KMS-11 (cell line): ENCODE measurements around the gene NUAK2.

Source experiments
- H2AFZ ChIP-seq: fragments of 200-600 bp; sonication (generic); 2 replicates; pipeline ENCODE4 v1.6.1; 2016; ENCODE audit warnings: antibody characterized with exemption, mixed run types, low read depth
- H3K27ac ChIP-seq: fragments of 200-600 bp; sonication (generic); 2 replicates; pipeline ENCODE4 v1.6.1; 2016; ENCODE audit warnings: mild to moderate bottlenecking, mixed run types
- H3K27me3 ChIP-seq: fragments of 200-600 bp; sonication (generic); 2 replicates; pipeline ENCODE4 v1.6.1; 2017; ENCODE audit warnings: mild to moderate bottlenecking, low read depth, mixed run types, moderate library complexity; ENCODE audit not compliant: insufficient read depth
- H3K36me3 ChIP-seq: fragments of 200-600 bp; sonication (generic); 2 replicates; pipeline ENCODE4 v1.6.1; 2017; ENCODE audit warnings: mild to moderate bottlenecking, mixed run types; ENCODE audit not compliant: insufficient read depth
- H3K4me1 ChIP-seq: fragments of 200-600 bp; sonication (generic); 2 replicates; pipeline ENCODE4 v1.6.1; 2016; ENCODE audit warnings: mild to moderate bottlenecking, low read depth, mixed run types; ENCODE audit not compliant: poor library complexity, severe bottlenecking
- H3K4me2 ChIP-seq: fragments of 200-600 bp; sonication (generic); 2 replicates; pipeline ENCODE4 v1.7.0; 2016; ENCODE audit warnings: mild to moderate bottlenecking, mixed run types
- H3K4me3 ChIP-seq: fragments of 200-600 bp; sonication (generic); IDR thresholded peaks from 2 replicates; pipeline ENCODE4 v1.6.1; 2017; ENCODE audit warnings: low read depth, low read length, mixed read lengths; ENCODE audit not compliant: insufficient read depth
- H3K79me2 ChIP-seq: fragments of 200-600 bp; sonication (generic); 2 replicates; pipeline ENCODE4 v1.6.1; 2016; ENCODE audit warnings: low read depth, mixed run types; ENCODE audit not compliant: insufficient read depth
- H3K9ac ChIP-seq: fragments of 200-600 bp; sonication (generic); 2 replicates; pipeline ENCODE4 v1.6.1; 2016; ENCODE audit warnings: mild to moderate bottlenecking, mixed run types
- H4K20me1 ChIP-seq: fragments of 200-600 bp; sonication (generic); 2 replicates; pipeline ENCODE4 v1.6.1; 2016; ENCODE audit warnings: mild to moderate bottlenecking, mixed run types; ENCODE audit not compliant: insufficient read depth
- CTCF ChIP-seq: fragments of 200-600 bp; sonication (generic); conservative IDR thresholded peaks from 2 replicates; pipeline ENCODE4 v1.6.1; 2017; ENCODE audit warnings: low read depth, mild to moderate bottlenecking, antibody characterized with exemption, low read length, moderate library complexity, mixed read lengths

Gene NUAK2

GRCh38 chr1:205312866-205313562 is 8.5 kb downstream of the NUAK2 start:
- no peaks in the 10 kb centered on the region for H4K20me1 ChIP-seq
- H3K4me2 ChIP-seq, result no peak overlapping the region
- H3K79me2 ChIP-seq, result peaks cover 8% of the 10 kb centered on the region; the same call in 1 of the 2 replicates
- no peaks in the 10 kb centered on the region for H3K27me3 ChIP-seq
- H3K9ac ChIP-seq, result no peak overlapping the region
- H2AFZ ChIP-seq, result no peak overlapping the region
- TF ChIP-seq CTCF, result no peak
- H3K4me3 ChIP-seq, result no peak overlapping the region
- no peaks in the 10 kb centered on the region for H3K36me3 ChIP-seq
- H3K4me1 ChIP-seq, result peaks cover 12% of the 10 kb centered on the region
- H3K27ac ChIP-seq, result no peak overlapping the region

GRCh38 chr1:205310976-205311704 is 10.4 kb downstream of the NUAK2 start:
- no peaks in the 10 kb centered on the region for H4K20me1 ChIP-seq
- H2AFZ ChIP-seq, result no peak overlapping the region
- TF ChIP-seq CTCF, result no peak
- no peak overlapping the region for H3K4me2 ChIP-seq
- H3K36me3 ChIP-seq, result no peaks in the 10 kb centered on the region
- peaks cover 5% of the 10 kb centered on the region; the same call in 1 of the 2 replicates for H3K79me2 ChIP-seq
- no peak overlapping the region for H3K9ac ChIP-seq
- H3K4me3 ChIP-seq, result no peak overlapping the region
- H3K27ac ChIP-seq, result no peak overlapping the region
- H3K4me1 ChIP-seq, result no peaks in the 10 kb centered on the region
- no peaks in the 10 kb centered on the region for H3K27me3 ChIP-seq

- no peaks in the 10 kb centered on the region for H3K27me3 ChIP-seq
- no peak for TF ChIP-seq CTCF
- no peak overlapping the region for H3K9ac ChIP-seq
- H3K4me1 ChIP-seq, result no peaks in the 10 kb centered on the region
- H3K79me2 ChIP-seq, result peaks cover 5% of the 10 kb centered on the region; the same call in 1 of the 2 replicates
- no peak overlapping the region for H3K4me2 ChIP-seq
- no peaks in the 10 kb centered on the region for H4K20me1 ChIP-seq
- no peak overlapping the region for H3K27ac ChIP-seq
- no peaks in the 10 kb centered on the region for H3K36me3 ChIP-seq
- no peak overlapping the region for H3K4me3 ChIP-seq
- H2AFZ ChIP-seq, result no peak overlapping the region
These were observed 11.8 kb downstream of the NUAK2 start for GRCh38 chr1:205309741-205310140.

GRCh38 chr1:205306929-205307566 is 14.5 kb downstream of the NUAK2 start:
- H4K20me1 ChIP-seq, result no peaks in the 10 kb centered on the region
- no peaks in the 10 kb centered on the region for H3K27me3 ChIP-seq
- no peak overlapping the region for H3K4me2 ChIP-seq
- H3K4me1 ChIP-seq, result no peaks in the 10 kb centered on the region
- TF ChIP-seq CTCF, result no peak
- H3K79me2 ChIP-seq, result peaks cover 1% of the 10 kb centered on the region; the same call in 1 of the 2 replicates
- no peak overlapping the region for H3K4me3 ChIP-seq
- H2AFZ ChIP-seq, result no peak overlapping the region
- H3K27ac ChIP-seq, result no peak overlapping the region
- H3K9ac ChIP-seq, result no peak overlapping the region
- H3K36me3 ChIP-seq, result no peaks in the 10 kb centered on the region
